ENCODE data around the gene MARCHF2. TPM values are rescaled to one million over a fixed set of nuclear protein-coding genes. Genes with fewer than 3 reads are reported as not detected.

MARCHF2 gene
- total RNA-seq, 1 experiment from 2014 or later = 27.5 TPM

GRCh38 chr19:8451377-8451776 lies 38.3 kb downstream of the MARCHF2 start:
- H2AK5ac ChIP-seq (ENCODE audit: insufficient read length, low read length) = no peak overlapping the region
- no peak overlapping the region for H4K91ac ChIP-seq (ENCODE audit: insufficient read length, low read depth, low read length)
- no peak overlapping the region for H3K27ac ChIP-seq (ENCODE audit: insufficient read length, low read depth, low read length)
- H3K23ac ChIP-seq (ENCODE audit: insufficient read length, low read depth, low read length) = no peak overlapping the region
- no peak overlapping the region for H3K56ac ChIP-seq (ENCODE audit: insufficient read length, low read depth, low read length)
- Mint-ChIP-seq H3K27me3 (ENCODE audit: low read depth) (no peaks in the 10 kb centered on the region), H3K36me3 (ENCODE audit: insufficient read depth in 1 of 3, low read depth in 3 of 3) (peaks cover 33 to 71% (median 58%) of the 10 kb centered on the region in 3 experiments), H3K9me3 (no peaks in the 10 kb centered on the region), H3K4me3 (peak overlapping the region in 1 of 2 experiments; percentile 56; a peak in 3 of 5 replicates), H3K27ac (peak overlapping the region in 2 of 3 experiments; percentile 75 to 86; a peak in 3 of 7 replicates), H3K4me1 (peaks cover 73 to 82% of the 10 kb centered on the region in 2 experiments)
- DNase-seq = no peak
- H4K5ac ChIP-seq (ENCODE audit: insufficient read length, low read depth, low read length) = no peak overlapping the region
- H3T11ph ChIP-seq (ENCODE audit: low read length) = no peak overlapping the region
- no peak overlapping the region for H2BK15ac ChIP-seq (ENCODE audit: low read depth, low read length)
- TF ChIP-seq, protein P1, sequence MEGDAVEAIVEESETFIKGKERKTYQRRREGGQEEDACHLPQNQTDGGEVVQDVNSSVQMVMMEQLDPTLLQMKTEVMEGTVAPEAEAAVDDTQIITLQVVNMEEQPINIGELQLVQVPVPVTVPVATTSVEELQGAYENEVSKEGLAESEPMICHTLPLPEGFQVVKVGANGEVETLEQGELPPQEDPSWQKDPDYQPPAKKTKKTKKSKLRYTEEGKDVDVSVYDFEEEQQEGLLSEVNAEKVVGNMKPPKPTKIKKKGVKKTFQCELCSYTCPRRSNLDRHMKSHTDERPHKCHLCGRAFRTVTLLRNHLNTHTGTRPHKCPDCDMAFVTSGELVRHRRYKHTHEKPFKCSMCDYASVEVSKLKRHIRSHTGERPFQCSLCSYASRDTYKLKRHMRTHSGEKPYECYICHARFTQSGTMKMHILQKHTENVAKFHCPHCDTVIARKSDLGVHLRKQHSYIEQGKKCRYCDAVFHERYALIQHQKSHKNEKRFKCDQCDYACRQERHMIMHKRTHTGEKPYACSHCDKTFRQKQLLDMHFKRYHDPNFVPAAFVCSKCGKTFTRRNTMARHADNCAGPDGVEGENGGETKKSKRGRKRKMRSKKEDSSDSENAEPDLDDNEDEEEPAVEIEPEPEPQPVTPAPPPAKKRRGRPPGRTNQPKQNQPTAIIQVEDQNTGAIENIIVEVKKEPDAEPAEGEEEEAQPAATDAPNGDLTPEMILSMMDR (conservative IDR thresholded peaks at IDR 0.05) = no peak
- H3K14ac ChIP-seq (ENCODE audit: insufficient read depth, low read length) = no peak overlapping the region
- peaks cover 91% of the 10 kb centered on the region for H3K79me2 ChIP-seq (ENCODE audit: insufficient read depth, low read length)
- H3K18ac ChIP-seq (ENCODE audit: insufficient read length, low read depth, low read length) = no peak overlapping the region
- peaks cover 10% of the 10 kb centered on the region for H3K4me1 ChIP-seq (ENCODE audit: insufficient read depth, low read length)
- H2BK20ac ChIP-seq (ENCODE audit: low read depth, low read length, poor library complexity, severe bottlenecking) = no peak overlapping the region
- WGBS (ENCODE audit: extremely low coverage, insufficient read length, low lambda C conversion rate) = no CpG with 5 or more reads among the region's 6 CpGs
- H3K4me2 ChIP-seq (ENCODE audit: insufficient read depth, insufficient read length, low read length) = no peak overlapping the region
- no peaks in the 10 kb centered on the region for H3K27me3 ChIP-seq (ENCODE audit: insufficient read depth, low read length)
- H2BK12ac ChIP-seq (ENCODE audit: insufficient read length, low read depth, low read length) = no peak overlapping the region
- no peak overlapping the region for H2BK120ac ChIP-seq (ENCODE audit: low read depth, low read length, poor library complexity, severe bottlenecking)
- no peaks in the 10 kb centered on the region for H3K79me1 ChIP-seq (ENCODE audit: insufficient read depth, low read depth, low read length, poor library complexity, severe bottlenecking)
- H4K8ac ChIP-seq (replicated peaks; ENCODE audit: insufficient read length, low read depth, low read length) = no peak overlapping the region
- no peak overlapping the region for H2AFZ ChIP-seq (ENCODE audit: low read length)
- no peak overlapping the region for H3K4ac ChIP-seq (ENCODE audit: low read depth, low read length)
- H4K20me1 ChIP-seq (ENCODE audit: control insufficient read depth, insufficient read depth, insufficient read length) = peaks cover 4% of the 10 kb centered on the region
- H3K9ac ChIP-seq (ENCODE audit: extremely low read depth, insufficient read length, low read length) = no peak overlapping the region
- no peaks in the 10 kb centered on the region for H3K9me3 ChIP-seq (ENCODE audit: control insufficient read depth, low read depth, low read length)
- no peak overlapping the region for H2BK5ac ChIP-seq (ENCODE audit: insufficient read length, low read length)
- no peaks in the 10 kb centered on the region for H3K23me2 ChIP-seq (ENCODE audit: insufficient read length, low read depth, low read length, poor library complexity, severe bottlenecking)

Measured in H9 (cell line).